ENCODE data around the gene PLK5.
"Not testable (repeated sequence)": the region's sequence is repeated elsewhere in the genome, so short reads cannot be mapped to it uniquely, and the experiment has no call there.

DNA sequence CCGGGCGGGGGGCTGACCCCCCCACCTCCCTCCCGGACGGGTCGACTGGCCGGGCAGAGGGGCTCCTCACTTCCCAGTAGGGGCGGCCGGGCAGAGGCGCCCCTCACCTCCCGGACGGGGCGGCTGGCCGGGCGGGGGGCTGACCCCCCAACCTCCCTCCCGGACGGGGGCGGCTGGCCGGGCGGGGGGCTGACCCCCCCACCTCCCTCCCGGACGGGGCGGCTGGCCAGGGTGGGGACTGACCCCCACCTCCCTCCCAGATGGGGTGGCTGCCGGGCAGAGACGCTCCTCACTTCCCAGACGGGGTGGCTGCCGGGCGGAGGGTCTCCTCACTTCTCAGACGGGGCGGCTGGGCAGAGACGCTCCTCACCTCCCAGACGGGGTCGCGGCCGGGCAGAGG, 24.6 kb upstream of the PLK5 start:
- TF ChIP-seq, protein P1, sequence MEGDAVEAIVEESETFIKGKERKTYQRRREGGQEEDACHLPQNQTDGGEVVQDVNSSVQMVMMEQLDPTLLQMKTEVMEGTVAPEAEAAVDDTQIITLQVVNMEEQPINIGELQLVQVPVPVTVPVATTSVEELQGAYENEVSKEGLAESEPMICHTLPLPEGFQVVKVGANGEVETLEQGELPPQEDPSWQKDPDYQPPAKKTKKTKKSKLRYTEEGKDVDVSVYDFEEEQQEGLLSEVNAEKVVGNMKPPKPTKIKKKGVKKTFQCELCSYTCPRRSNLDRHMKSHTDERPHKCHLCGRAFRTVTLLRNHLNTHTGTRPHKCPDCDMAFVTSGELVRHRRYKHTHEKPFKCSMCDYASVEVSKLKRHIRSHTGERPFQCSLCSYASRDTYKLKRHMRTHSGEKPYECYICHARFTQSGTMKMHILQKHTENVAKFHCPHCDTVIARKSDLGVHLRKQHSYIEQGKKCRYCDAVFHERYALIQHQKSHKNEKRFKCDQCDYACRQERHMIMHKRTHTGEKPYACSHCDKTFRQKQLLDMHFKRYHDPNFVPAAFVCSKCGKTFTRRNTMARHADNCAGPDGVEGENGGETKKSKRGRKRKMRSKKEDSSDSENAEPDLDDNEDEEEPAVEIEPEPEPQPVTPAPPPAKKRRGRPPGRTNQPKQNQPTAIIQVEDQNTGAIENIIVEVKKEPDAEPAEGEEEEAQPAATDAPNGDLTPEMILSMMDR (IDR thresholded peaks at IDR 0.05) = not testable (repeated sequence)
- TF ChIP-seq, protein P2, sequence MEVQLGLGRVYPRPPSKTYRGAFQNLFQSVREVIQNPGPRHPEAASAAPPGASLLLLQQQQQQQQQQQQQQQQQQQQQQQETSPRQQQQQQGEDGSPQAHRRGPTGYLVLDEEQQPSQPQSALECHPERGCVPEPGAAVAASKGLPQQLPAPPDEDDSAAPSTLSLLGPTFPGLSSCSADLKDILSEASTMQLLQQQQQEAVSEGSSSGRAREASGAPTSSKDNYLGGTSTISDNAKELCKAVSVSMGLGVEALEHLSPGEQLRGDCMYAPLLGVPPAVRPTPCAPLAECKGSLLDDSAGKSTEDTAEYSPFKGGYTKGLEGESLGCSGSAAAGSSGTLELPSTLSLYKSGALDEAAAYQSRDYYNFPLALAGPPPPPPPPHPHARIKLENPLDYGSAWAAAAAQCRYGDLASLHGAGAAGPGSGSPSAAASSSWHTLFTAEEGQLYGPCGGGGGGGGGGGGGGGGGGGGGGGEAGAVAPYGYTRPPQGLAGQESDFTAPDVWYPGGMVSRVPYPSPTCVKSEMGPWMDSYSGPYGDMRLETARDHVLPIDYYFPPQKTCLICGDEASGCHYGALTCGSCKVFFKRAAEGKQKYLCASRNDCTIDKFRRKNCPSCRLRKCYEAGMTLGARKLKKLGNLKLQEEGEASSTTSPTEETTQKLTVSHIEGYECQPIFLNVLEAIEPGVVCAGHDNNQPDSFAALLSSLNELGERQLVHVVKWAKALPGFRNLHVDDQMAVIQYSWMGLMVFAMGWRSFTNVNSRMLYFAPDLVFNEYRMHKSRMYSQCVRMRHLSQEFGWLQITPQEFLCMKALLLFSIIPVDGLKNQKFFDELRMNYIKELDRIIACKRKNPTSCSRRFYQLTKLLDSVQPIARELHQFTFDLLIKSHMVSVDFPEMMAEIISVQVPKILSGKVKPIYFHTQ (CRISPR knock-in tag; IDR thresholded peaks at IDR 0.05) = not testable (repeated sequence)
- TF ChIP-seq ETV6 (CRISPR knock-in tag; IDR thresholded peaks at IDR 0.05); NFATC4 (CRISPR knock-in tag; IDR thresholded peaks at IDR 0.05); KAT7 (CRISPR knock-in tag; IDR thresholded peaks at IDR 0.05; ENCODE audit: borderline replicate concordance); JUN (CRISPR knock-in tag; IDR thresholded peaks at IDR 0.05): not testable (repeated sequence)
- TF ChIP-seq, protein P3, sequence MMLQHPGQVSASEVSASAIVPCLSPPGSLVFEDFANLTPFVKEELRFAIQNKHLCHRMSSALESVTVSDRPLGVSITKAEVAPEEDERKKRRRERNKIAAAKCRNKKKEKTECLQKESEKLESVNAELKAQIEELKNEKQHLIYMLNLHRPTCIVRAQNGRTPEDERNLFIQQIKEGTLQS (CRISPR knock-in tag; conservative IDR thresholded peaks at IDR 0.05) = not testable (repeated sequence)
